ENCODE data around the gene PISD. TPM values are rescaled to one million over a fixed set of nuclear protein-coding genes. Genes with fewer than 3 reads are reported as not detected.
A peak's percentile ranks its signal among the peaks of the same experiment; 100 is the strongest.

Gene PISD
- total and polyA plus RNA-seq, 9 of the 15 experiments (the other 6 are each of a cell fraction or from before 2014, with no cell fraction given) = 24.5 to 65.9 (median 36.6) TPM

DNA sequence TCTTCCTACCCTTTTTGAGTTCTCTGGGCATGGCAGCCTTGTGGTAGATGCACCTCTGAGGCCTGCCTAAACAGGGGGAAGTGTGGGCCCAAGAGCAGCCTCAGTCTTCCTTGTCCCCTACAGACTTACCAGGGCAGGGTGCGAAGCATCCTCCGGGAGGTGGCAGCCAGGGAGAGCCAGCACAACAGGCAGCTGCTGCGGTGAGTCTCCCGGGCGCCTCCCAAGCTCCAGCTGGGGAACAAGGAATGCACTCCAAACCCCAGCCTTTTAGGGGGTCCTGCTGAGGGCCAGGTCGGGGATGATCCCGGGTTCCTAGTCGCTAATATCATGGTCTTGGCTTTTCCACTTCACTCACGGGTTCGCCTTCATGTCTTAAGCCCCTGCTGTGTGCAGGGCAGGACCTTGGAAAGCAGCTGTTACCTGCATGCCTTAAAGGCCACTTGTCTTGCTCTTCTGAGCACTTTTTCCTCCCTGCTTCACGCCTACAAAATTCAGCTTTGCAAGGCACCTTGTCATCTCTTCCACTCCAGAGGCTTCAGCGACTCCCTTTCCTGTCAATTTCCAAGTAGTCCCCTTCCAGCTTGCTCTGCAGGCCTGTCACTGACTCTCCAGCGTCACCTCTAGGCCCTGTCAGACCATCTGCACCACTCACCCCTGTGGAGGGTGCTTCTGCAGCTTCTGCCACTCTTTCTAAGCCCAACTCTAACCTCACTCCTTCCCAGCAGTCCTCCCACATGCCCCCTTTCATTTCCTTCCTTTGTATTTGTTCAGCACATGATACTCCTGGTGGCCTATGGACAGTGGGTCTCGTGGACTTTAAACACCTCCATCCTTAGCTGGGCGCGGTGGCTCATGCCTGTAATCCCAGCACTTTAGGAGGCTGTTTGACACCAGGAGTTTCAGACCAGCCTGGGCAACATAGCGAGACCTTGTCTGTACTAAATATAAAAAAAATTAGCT lies 57.0 kb downstream of the PISD start:
- TF ChIP-seq ZNF184 (CRISPR knock-in tag; IDR thresholded peaks at IDR 0.05) (no peak), HBP1 (CRISPR knock-in tag; IDR thresholded peaks at IDR 0.05) (no peak), SP1 (CRISPR knock-in tag; IDR thresholded peaks at IDR 0.05) (no peak), TAL1 (IDR thresholded peaks at IDR 0.05) (no peak), CTBP1 (IDR thresholded peaks at IDR 0.05; ENCODE audit: borderline replicate concordance) (no peak), REST (IDR thresholded peaks at IDR 0.05; ENCODE audit: borderline replicate concordance) (peak; percentile 44), REST (CRISPR knock-in tag; IDR thresholded peaks at IDR 0.05; ENCODE audit: low read depth) (no peak)
- TF ChIP-seq, protein P1, sequence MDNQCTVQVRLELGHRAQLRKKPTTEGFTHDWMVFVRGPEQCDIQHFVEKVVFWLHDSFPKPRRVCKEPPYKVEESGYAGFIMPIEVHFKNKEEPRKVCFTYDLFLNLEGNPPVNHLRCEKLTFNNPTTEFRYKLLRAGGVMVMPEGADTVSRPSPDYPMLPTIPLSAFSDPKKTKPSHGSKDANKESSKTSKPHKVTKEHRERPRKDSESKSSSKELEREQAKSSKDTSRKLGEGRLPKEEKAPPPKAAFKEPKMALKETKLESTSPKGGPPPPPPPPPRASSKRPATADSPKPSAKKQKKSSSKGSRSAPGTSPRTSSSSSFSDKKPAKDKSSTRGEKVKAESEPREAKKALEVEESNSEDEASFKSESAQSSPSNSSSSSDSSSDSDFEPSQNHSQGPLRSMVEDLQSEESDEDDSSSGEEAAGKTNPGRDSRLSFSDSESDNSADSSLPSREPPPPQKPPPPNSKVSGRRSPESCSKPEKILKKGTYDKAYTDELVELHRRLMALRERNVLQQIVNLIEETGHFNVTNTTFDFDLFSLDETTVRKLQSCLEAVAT (IDR thresholded peaks at IDR 0.05) = no peak
- WGBS (ENCODE audit: insufficient coverage, low coverage, missing lambda C conversion rate) = 78% methylated on average over 16 of the region's 17 CpGs
- in situ Hi-C loops (cut with MboI) = no loop called here
- FAIRE-seq (no peak), DNase-seq (ENCODE audit: extremely low read depth in 1 of 4, low spot score in 3 of 4) (no peak), ATAC-seq (no peak)
- Histone ChIP-seq H3K36me3 (ENCODE audit: control insufficient read depth, insufficient read depth, low read length) (peaks cover 20% of the 10 kb centered on the region; the same call in 2 of the 3 replicates), H3K9me3 (replicated peaks; ENCODE audit: control insufficient read depth, insufficient read depth, low read depth, low read length) (no peaks in the 10 kb centered on the region), H3K27ac (ENCODE audit: extremely low read depth, low read depth, low read length) (no peak overlapping the region), H4K20me1 (replicated peaks; ENCODE audit: control insufficient read depth, insufficient read depth, low read length) (no peaks in the 10 kb centered on the region), H3K9ac (ENCODE audit: insufficient read depth in 1 of 2, low read depth in 2 of 2, low read length in 2 of 2) (peak overlapping the region in 1 of 2 experiments; percentile 78; a peak in 1 of 4 replicates), H3K27me3 (ENCODE audit: control insufficient read depth in 2 of 2, insufficient read depth in 2 of 2, low read length in 2 of 2) (no peaks in the 10 kb centered on the region), H3K4me2 (ENCODE audit: insufficient read depth, low read length) (no peak overlapping the region), H2AFZ (ENCODE audit: low read depth, low read length) (no peak overlapping the region), H3K79me2 (ENCODE audit: control insufficient read depth, insufficient read depth, low read length) (no peaks in the 10 kb centered on the region), H3K9me1 (ENCODE audit: control insufficient read depth, insufficient read depth, low read length) (peaks cover 8% of the 10 kb centered on the region), H3K4me1 (replicated peaks in 1 of 2; ENCODE audit: control insufficient read depth in 2 of 2, insufficient read depth in 2 of 2, low read length in 2 of 2) (peaks cover 21 to 35% of the 10 kb centered on the region in 2 experiments; a peak in 4 of 5 replicates), H3K4me3 (no peak overlapping the region)
- POLR2A ChIA-PET = interaction anchor here (0.7 to 3.4 kb wide), 7 partner anchors 8 to 69 kb away, joined by 3 to 14 read pairs (median 4); no protein-coding TSS in a partner anchor
- no TSS peak for BruUV-seq (replicated peaks)
- intact Hi-C loops (cut with micrococcal nuclease) = no loop called here
- CTCF ChIA-PET (ENCODE audit: low intra/inter-chr PET ratio) = no interaction called here
